Measurements from ENCODE around the gene ABCC2.
"Not testable (repeated sequence)": the region's sequence is repeated elsewhere in the genome, so short reads cannot be mapped to it uniquely, and the experiment has no call there.

The ABCC2 gene

GRCh38 chr10:99782447-99783286 lies at the start of gene ABCC2:
Gene ABCC2, plus strand, starts transcription at chr10:99782640. Its CDS starts 205 bp downstream, at chr10:99782845.
- DNase-seq (ENCODE audit: low read depth) = no peak

GRCh38 chr10:99733366-99733765 lies 49.1 kb upstream of the ABCC2 start:
- DNase-seq (ENCODE audit: low read depth) = no peak

GRCh38 chr10:99734111-99734510 lies 48.3 kb upstream of the ABCC2 start:
- DNase-seq (ENCODE audit: low read depth) = not testable (repeated sequence)

GRCh38 chr10:99740260-99740659 lies 42.2 kb upstream of the ABCC2 start:
- no peak for DNase-seq (ENCODE audit: low read depth)

GRCh38 chr10:99740933-99741559 lies 41.4 kb upstream of the ABCC2 start:
- no peak for DNase-seq (ENCODE audit: low read depth)

- DNase-seq (ENCODE audit: low read depth) = no peak
These were observed 40.2 kb upstream of the ABCC2 start for GRCh38 chr10:99742254-99742653.

- DNase-seq (ENCODE audit: low read depth) = no peak
These were observed 39.7 kb upstream of the ABCC2 start for GRCh38 chr10:99742701-99743100.

- no peak for DNase-seq (ENCODE audit: low read depth)
These were observed 38.6 kb upstream of the ABCC2 start for GRCh38 chr10:99743841-99744240.

- not testable (repeated sequence) for DNase-seq (ENCODE audit: low read depth)
These were observed 36.3 kb upstream of the ABCC2 start for GRCh38 chr10:99746166-99746565.

- no peak for DNase-seq (ENCODE audit: low read depth)
These were observed 33.5 kb upstream of the ABCC2 start for GRCh38 chr10:99748823-99749451.

- DNase-seq (ENCODE audit: low read depth) = no peak
These were observed 31.8 kb upstream of the ABCC2 start for GRCh38 chr10:99750641-99751040.

GRCh38 chr10:99754670-99755069 lies 27.8 kb upstream of the ABCC2 start:
- DNase-seq (ENCODE audit: low read depth) = no peak

- no peak for DNase-seq (ENCODE audit: low read depth)
These were observed 26.3 kb upstream of the ABCC2 start for GRCh38 chr10:99756159-99756558.

- DNase-seq (ENCODE audit: low read depth) = no peak
These were observed 24.1 kb upstream of the ABCC2 start for GRCh38 chr10:99758211-99758891.

- no peak for DNase-seq (ENCODE audit: low read depth)
These were observed 22.1 kb upstream of the ABCC2 start for GRCh38 chr10:99760321-99760720.

- no peak for DNase-seq (ENCODE audit: low read depth)
These were observed 21.1 kb upstream of the ABCC2 start for GRCh38 chr10:99761365-99761764.

GRCh38 chr10:99765672-99766301 lies 16.7 kb upstream of the ABCC2 start:
- no peak for DNase-seq (ENCODE audit: low read depth)

- no peak for DNase-seq (ENCODE audit: low read depth)
These were observed 16.1 kb upstream of the ABCC2 start for GRCh38 chr10:99766302-99766681.

- no peak for DNase-seq (ENCODE audit: low read depth)
These were observed 14.5 kb upstream of the ABCC2 start for GRCh38 chr10:99767901-99768300.

- no peak for DNase-seq (ENCODE audit: low read depth)
These were observed 13.9 kb upstream of the ABCC2 start for GRCh38 chr10:99768556-99768955.

GRCh38 chr10:99769706-99770105 lies 12.7 kb upstream of the ABCC2 start:
- DNase-seq (ENCODE audit: low read depth) = no peak

- no peak for DNase-seq (ENCODE audit: low read depth)
These were observed 11.9 kb upstream of the ABCC2 start for GRCh38 chr10:99770408-99771045.

Measured in activated T-helper 9 cell treated with anti-CD3 and anti-CD28 coated beads, Interleukin-2, amount 50 U/mL, for 16 hours (primary cell).